GM23338 (cell line): ENCODE data around the gene UPK1A. TPM values are rescaled to one million over a fixed set of nuclear protein-coding genes. Genes with fewer than 3 reads are reported as not detected.
A peak's percentile ranks its signal among the peaks of the same experiment; 100 is the strongest.

Experiments
- ATAC-seq: fragments of 200-7000 bp; cut with Tn5 transposase; 3 replicates; pipeline ENCODE4 v1.9.1; 2020
- DNase-seq: peaks from one replicate; pipeline ENCODE4 v3.0.0-alpha.2; 2015; ENCODE audit warnings: low spot score
- H2AFZ ChIP-seq: fragments of 200-600 bp; sonication (generic); 2 replicates; pipeline ENCODE4 v1.8.0; 2016; ENCODE audit warnings: antibody characterized with exemption, mild to moderate bottlenecking, moderate library complexity
- H3F3A ChIP-seq: fragments of 200-600 bp; sonication (generic); replicated peaks from 2 replicates; pipeline ENCODE4 v1.8.0; 2017; ENCODE audit warnings: antibody characterized with exemption, mixed run types, low read depth
- H3K27ac ChIP-seq: fragments of 200-600 bp; sonication (generic); 2 replicates; pipeline ENCODE4 v1.6.1; 2016; ENCODE audit warnings: low read depth
- H3K27me3 ChIP-seq: fragments of 200-600 bp; sonication (generic); 2 replicates; pipeline ENCODE4 v1.8.0; 2016; ENCODE audit warnings: mild to moderate bottlenecking, mixed run types, moderate library complexity; ENCODE audit not compliant: insufficient read depth
- H3K36me3 ChIP-seq: fragments of 200-600 bp; sonication (generic); 2 replicates; pipeline ENCODE4 v1.8.0; 2016; ENCODE audit warnings: mild to moderate bottlenecking; ENCODE audit not compliant: insufficient read depth
- H3K4me1 ChIP-seq: fragments of 200-600 bp; sonication (generic); 2 replicates; pipeline ENCODE4 v1.8.0; 2016; ENCODE audit warnings: mild to moderate bottlenecking, moderate library complexity; ENCODE audit not compliant: insufficient read depth
- H3K4me2 ChIP-seq: fragments of 200-600 bp; sonication (generic); 2 replicates; pipeline ENCODE4 v1.7.1; 2017; ENCODE audit warnings: mixed run types
- H3K4me3 ChIP-seq: fragments of 200-600 bp; sonication (generic); 2 replicates; pipeline ENCODE4 v1.6.1; 2016; ENCODE audit warnings: mixed run types
- H3K79me2 ChIP-seq: fragments of 200-600 bp; sonication (generic); replicated peaks from 2 replicates; pipeline ENCODE4 v1.8.0; 2017; ENCODE audit warnings: mild to moderate bottlenecking; ENCODE audit not compliant: insufficient read depth
- H3K9me2 ChIP-seq: fragments of 200-600 bp; sonication (generic); 2 replicates; pipeline ENCODE4 v1.8.0; 2017; ENCODE audit not compliant: insufficient read depth
- H4K20me1 ChIP-seq: fragments of 200-600 bp; sonication (generic); replicated peaks from 2 replicates; pipeline ENCODE4 v1.8.0; 2017; ENCODE audit warnings: mild to moderate bottlenecking; ENCODE audit not compliant: insufficient read depth
- H3K27ac Mint-ChIP-seq: 2 replicates; pipeline ENCODE4 v1.8.0; 2020; ENCODE audit warnings: inconsistent platforms, mild to moderate bottlenecking, moderate library complexity, mixed read lengths
- H3K27me3 Mint-ChIP-seq: 3 replicates; pipeline ENCODE4 v1.8.0; 2022; ENCODE audit warnings: low read depth, mild to moderate bottlenecking, moderate library complexity, mixed read lengths, inconsistent platforms; ENCODE audit not compliant: insufficient read depth, poor library complexity
- H3K36me3 Mint-ChIP-seq: 3 replicates; pipeline ENCODE4 v1.8.0; 2021; ENCODE audit warnings: low read depth, mild to moderate bottlenecking, inconsistent platforms, moderate library complexity, mixed read lengths
- H3K4me1 Mint-ChIP-seq: 3 replicates; pipeline ENCODE4 v1.8.0; 2020; ENCODE audit warnings: mild to moderate bottlenecking, inconsistent platforms, mixed read lengths
- H3K4me3 Mint-ChIP-seq: 3 replicates; pipeline ENCODE4 v1.8.0; 2021; ENCODE audit warnings: moderate library complexity, mild to moderate bottlenecking, inconsistent platforms, mixed read lengths
- H3K9me3 Mint-ChIP-seq: 3 replicates; pipeline ENCODE4 v1.8.0; 2020; ENCODE audit warnings: moderate library complexity, mild to moderate bottlenecking, inconsistent platforms, mixed read lengths
- CREB1 ChIP-seq: fragments of 250-450 bp; sonication (Bioruptor Pico); IDR thresholded peaks from 2 replicates; pipeline ENCODE4 v1.5.0; 2020; ENCODE audit warnings: low read depth, mild to moderate bottlenecking, moderate library complexity
- ETS1 ChIP-seq: IDR thresholded peaks from 2 replicates; pipeline ENCODE4 v1.6.1; 2016; ENCODE audit warnings: antibody characterized with exemption
- EZH2 ChIP-seq: fragments of 200-600 bp; sonication (generic); IDR thresholded peaks from one replicate; pipeline ENCODE4 v1.8.0; 2017; ENCODE audit warnings: antibody characterized with exemption, mild to moderate bottlenecking, low read depth; ENCODE audit not compliant: unreplicated experiment
- EZH2phosphoT487 ChIP-seq: fragments of 200-600 bp; sonication (generic); IDR thresholded peaks from one replicate; pipeline ENCODE4 v1.8.1; 2018; ENCODE audit warnings: antibody characterized with exemption; ENCODE audit not compliant: unreplicated experiment
- JUNB ChIP-seq: IDR thresholded peaks from one replicate; pipeline ENCODE4 v1.6.1; 2016; ENCODE audit warnings: antibody characterized with exemption; ENCODE audit not compliant: unreplicated experiment
- NANOG ChIP-seq: IDR thresholded peaks from 2 replicates; pipeline ENCODE4 v1.6.1; 2016; ENCODE audit warnings: antibody characterized with exemption, borderline replicate concordance
- POLR2AphosphoS5 ChIP-seq: IDR thresholded peaks from 2 replicates; pipeline ENCODE4 v1.6.1; 2016; ENCODE audit warnings: antibody characterized with exemption, low read depth
- REST ChIP-seq: IDR thresholded peaks from one replicate; pipeline ENCODE4 v1.6.1; 2018; ENCODE audit warnings: antibody characterized with exemption; ENCODE audit not compliant: unreplicated experiment
- STAT1 ChIP-seq: IDR thresholded peaks from one replicate; pipeline ENCODE4 v1.6.1; 2016; ENCODE audit warnings: antibody characterized with exemption; ENCODE audit not compliant: unreplicated experiment
- ZNF114 ChIP-seq: fragments of 250-450 bp; sonication (Bioruptor Pico); IDR thresholded peaks from 2 replicates; pipeline ENCODE4 v1.5.0; 2020; ENCODE audit warnings: mild to moderate bottlenecking, moderate library complexity
- polyA plus RNA-seq: library from polyadenylated mRNA; unstranded; fragments of >200 nt; fragmentation: Nextera tagmentation; extraction: Ambion mirVana; gene quantifications from 2 replicates; pipeline ENCODE4 v1.2.1, GENCODE V29; 2016
- total RNA-seq: library from RNA; depleted of rRNA; stranded (reverse); fragments of >200 nt; shearing (Covaris generic); gene quantifications from 2 replicates; pipeline ENCODE4 v1.2.3, GENCODE V29; 2014

UPK1A gene
- total and polyA plus RNA-seq, 2 experiments from 2014 or later, result 0.42 to 1.5 TPM

GRCh38 chr19:35717665-35718344 is 51.5 kb downstream of the UPK1A start, which contains the start of gene KMT2B:
Gene KMT2B, plus strand, starts transcription at chr19:35718003. Its CDS starts 16 bp downstream, at chr19:35718019.
- H3K36me3 ChIP-seq, result no peaks in the 10 kb centered on the region
- H3K4me1 ChIP-seq, result peaks cover 36% of the 10 kb centered on the region
- DNase-seq (peak; percentile 98), ATAC-seq (no peak)
- no peaks in the 10 kb centered on the region for H3K27me3 ChIP-seq
- TF ChIP-seq EZH2 (no peak), STAT1 (no peak), CREB1 (CRISPR knock-in tag) (peak; percentile 83), REST (no peak), ETS1 (peak; percentile 55; the same call in 1 of the 2 replicates)
- H3K9me2 ChIP-seq, result no peaks in the 10 kb centered on the region
- no peaks in the 10 kb centered on the region; the same call in 2 of the 3 replicates for H3K9me3 Mint-ChIP-seq
- H3K27ac Mint-ChIP-seq, result peak within 1 kb of the TSS; percentile 90
- peaks cover 11% of the 10 kb centered on the region for H4K20me1 ChIP-seq
- H3K79me2 ChIP-seq, result peaks cover 21% of the 10 kb centered on the region
- H3F3A ChIP-seq, result peaks cover 10% of the 10 kb centered on the region; the same call in 1 of the 2 replicates
- peaks cover 40% of the 10 kb centered on the region for H3K4me1 Mint-ChIP-seq
- peak within 1 kb of the TSS; percentile 85 for H3K4me3 ChIP-seq
- H3K4me2 ChIP-seq, result peak within 1 kb of the TSS; percentile 97
- H3K27ac ChIP-seq, result peak within 1 kb of the TSS; percentile 84; the same call in 1 of the 2 replicates
- peaks cover 31% of the 10 kb centered on the region for H3K27me3 Mint-ChIP-seq
- H3K36me3 Mint-ChIP-seq, result peaks cover 26% of the 10 kb centered on the region
- H3K4me3 Mint-ChIP-seq, result peak within 1 kb of the TSS; percentile 88
- peak within 1 kb of the TSS; percentile 80; the same call in 1 of the 2 replicates for H2AFZ ChIP-seq

GRCh38 chr19:35718345-35719041 is 52.2 kb downstream of the UPK1A start:
- peaks cover 33% of the 10 kb centered on the region for H3K36me3 Mint-ChIP-seq
- peak overlapping the region; percentile 65; the same call in 1 of the 2 replicates for H3K27ac Mint-ChIP-seq
- Histone ChIP-seq H3K4me2 (peak overlapping the region; percentile 97), H3K27me3 (no peaks in the 10 kb centered on the region), H3K4me1 (peaks cover 29% of the 10 kb centered on the region), H4K20me1 (peaks cover 11% of the 10 kb centered on the region), H3F3A (peaks cover 10% of the 10 kb centered on the region; the same call in 1 of the 2 replicates), H3K79me2 (peaks cover 21% of the 10 kb centered on the region), H3K27ac (no peak overlapping the region), H3K9me2 (no peaks in the 10 kb centered on the region), H3K4me3 (peak overlapping the region; percentile 83), H3K36me3 (no peaks in the 10 kb centered on the region), H2AFZ (no peak overlapping the region)
- no peaks in the 10 kb centered on the region; the same call in 2 of the 3 replicates for H3K9me3 Mint-ChIP-seq
- no peak for ATAC-seq
- H3K4me3 Mint-ChIP-seq, result peak overlapping the region; percentile 85
- H3K4me1 Mint-ChIP-seq, result peaks cover 36% of the 10 kb centered on the region
- H3K27me3 Mint-ChIP-seq, result peaks cover 28% of the 10 kb centered on the region
- peak; percentile 37 for DNase-seq
- TF ChIP-seq JUNB (no peak), POLR2AphosphoS5 (no peak), STAT1 (no peak), CREB1 (CRISPR knock-in tag) (no peak), EZH2phosphoT487 (no peak), NANOG (no peak), ZNF114 (CRISPR knock-in tag) (no peak)
